Measurements from ENCODE around the gene PPY. TPM values are rescaled to one million over a fixed set of nuclear protein-coding genes. Genes with fewer than 3 reads are reported as not detected.

Gene PPY, protein sequence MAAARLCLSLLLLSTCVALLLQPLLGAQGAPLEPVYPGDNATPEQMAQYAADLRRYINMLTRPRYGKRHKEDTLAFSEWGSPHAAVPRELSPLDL
- not detected for total RNA-seq
- long read RNA-seq = 0 reads

DNA sequence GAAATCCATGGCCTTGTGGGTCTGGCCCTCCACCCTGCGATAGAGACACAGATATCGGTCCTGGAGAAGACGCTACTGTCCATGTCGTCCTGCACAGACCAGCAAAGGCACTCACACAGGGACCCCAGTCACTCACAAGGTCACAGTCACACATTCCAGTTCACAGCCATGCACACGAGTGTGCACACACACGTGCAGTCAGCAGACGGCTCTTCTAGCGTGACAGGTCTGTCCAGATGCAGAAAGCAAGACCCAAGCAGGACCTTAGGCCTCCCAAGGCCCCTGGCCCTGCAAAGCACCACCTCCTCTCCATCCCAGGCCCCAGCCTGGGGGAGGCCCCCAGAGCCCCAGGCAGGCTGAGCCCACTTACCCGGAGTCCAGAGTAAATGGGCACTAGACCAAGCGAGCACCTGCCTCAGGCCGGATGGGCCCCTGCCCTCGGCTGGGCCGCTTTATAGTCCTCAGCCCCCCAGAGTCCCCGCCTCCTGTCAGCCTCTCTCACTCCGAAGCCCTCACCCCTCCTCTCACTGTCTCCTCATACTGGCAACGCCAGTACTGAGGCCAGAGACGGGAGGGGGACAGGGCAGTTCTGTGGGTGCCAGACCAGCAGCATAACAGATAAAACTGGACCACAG lies at the start of gene PPY:
PPY (minus strand) TSS at position 426 of the 635 bp plus-strand sequence. CDS start 822 bp downstream, outside the sequence.
- H3K4me3 ChIP-seq = no peak within 1 kb of the TSS
- H3K9me3 ChIP-seq = no peaks in the 10 kb centered on the region
- WGBS (ENCODE audit: insufficient coverage, low coverage, low lambda C conversion rate, missing lambda C conversion rate) = 93% methylated on average over 7 of the region's 17 CpGs
- intact Hi-C loops (cut with DNase I) = loop anchor here (5.0 to 10.0 kb wide), 3 partner anchors 50 to 223 kb away; no protein-coding TSS in a partner anchor
- H3K27ac ChIP-seq = no peak within 1 kb of the TSS
- no peaks in the 10 kb centered on the region for H3K36me3 ChIP-seq
- no peak for ATAC-seq
- TF ChIP-seq POLR2A (IDR thresholded peaks at IDR 0.05) = no peak
- TF ChIP-seq, protein P1, sequence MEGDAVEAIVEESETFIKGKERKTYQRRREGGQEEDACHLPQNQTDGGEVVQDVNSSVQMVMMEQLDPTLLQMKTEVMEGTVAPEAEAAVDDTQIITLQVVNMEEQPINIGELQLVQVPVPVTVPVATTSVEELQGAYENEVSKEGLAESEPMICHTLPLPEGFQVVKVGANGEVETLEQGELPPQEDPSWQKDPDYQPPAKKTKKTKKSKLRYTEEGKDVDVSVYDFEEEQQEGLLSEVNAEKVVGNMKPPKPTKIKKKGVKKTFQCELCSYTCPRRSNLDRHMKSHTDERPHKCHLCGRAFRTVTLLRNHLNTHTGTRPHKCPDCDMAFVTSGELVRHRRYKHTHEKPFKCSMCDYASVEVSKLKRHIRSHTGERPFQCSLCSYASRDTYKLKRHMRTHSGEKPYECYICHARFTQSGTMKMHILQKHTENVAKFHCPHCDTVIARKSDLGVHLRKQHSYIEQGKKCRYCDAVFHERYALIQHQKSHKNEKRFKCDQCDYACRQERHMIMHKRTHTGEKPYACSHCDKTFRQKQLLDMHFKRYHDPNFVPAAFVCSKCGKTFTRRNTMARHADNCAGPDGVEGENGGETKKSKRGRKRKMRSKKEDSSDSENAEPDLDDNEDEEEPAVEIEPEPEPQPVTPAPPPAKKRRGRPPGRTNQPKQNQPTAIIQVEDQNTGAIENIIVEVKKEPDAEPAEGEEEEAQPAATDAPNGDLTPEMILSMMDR (IDR thresholded peaks at IDR 0.05) = no peak
- DNase-seq = no peak
- H3K4me1 ChIP-seq = peaks cover 0 to 3% (median 0%) of the 10 kb centered on the region in 4 donors
- H3K27me3 ChIP-seq = no peaks in the 10 kb centered on the region

DNA sequence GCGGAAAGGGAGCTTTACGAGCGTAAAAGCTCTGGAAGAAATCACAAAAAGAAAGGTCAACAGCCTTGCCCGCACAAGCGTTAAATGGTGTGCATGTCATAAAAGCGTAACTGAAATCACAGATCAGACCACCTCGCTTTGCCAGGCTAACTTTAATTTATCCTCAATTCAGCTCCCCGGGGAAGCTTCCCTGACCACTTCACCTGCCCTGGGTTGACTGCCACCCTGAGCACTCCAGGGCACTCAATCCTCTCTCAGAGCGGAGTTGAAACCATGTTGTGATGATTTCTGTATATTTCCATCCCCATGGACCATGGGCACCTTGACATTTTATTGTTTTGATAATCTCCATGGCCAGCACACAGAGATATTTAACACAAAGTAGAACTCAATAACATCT lies 46.0 kb upstream of the PPY start:
- Histone ChIP-seq H3K27me3 (no peaks in the 10 kb centered on the region), H3K27ac (no peak overlapping the region), H3K4me3 (no peak overlapping the region), H3K36me3 (no peaks in the 10 kb centered on the region), H3K4me1 (peaks cover 0 to 12% (median 0%) of the 10 kb centered on the region in 4 donors), H3K9me3 (no peaks in the 10 kb centered on the region)
- 95% methylated on average over 8 of the region's 9 CpGs for WGBS (ENCODE audit: insufficient coverage, low coverage, low lambda C conversion rate, missing lambda C conversion rate)
- DNase-seq = no peak
- no peak for ATAC-seq
- intact Hi-C loops (cut with DNase I) = no loop called here
- TF ChIP-seq, protein P1 (IDR thresholded peaks at IDR 0.05) = no peak
- TF ChIP-seq POLR2A (IDR thresholded peaks at IDR 0.05) = no peak

DNA sequence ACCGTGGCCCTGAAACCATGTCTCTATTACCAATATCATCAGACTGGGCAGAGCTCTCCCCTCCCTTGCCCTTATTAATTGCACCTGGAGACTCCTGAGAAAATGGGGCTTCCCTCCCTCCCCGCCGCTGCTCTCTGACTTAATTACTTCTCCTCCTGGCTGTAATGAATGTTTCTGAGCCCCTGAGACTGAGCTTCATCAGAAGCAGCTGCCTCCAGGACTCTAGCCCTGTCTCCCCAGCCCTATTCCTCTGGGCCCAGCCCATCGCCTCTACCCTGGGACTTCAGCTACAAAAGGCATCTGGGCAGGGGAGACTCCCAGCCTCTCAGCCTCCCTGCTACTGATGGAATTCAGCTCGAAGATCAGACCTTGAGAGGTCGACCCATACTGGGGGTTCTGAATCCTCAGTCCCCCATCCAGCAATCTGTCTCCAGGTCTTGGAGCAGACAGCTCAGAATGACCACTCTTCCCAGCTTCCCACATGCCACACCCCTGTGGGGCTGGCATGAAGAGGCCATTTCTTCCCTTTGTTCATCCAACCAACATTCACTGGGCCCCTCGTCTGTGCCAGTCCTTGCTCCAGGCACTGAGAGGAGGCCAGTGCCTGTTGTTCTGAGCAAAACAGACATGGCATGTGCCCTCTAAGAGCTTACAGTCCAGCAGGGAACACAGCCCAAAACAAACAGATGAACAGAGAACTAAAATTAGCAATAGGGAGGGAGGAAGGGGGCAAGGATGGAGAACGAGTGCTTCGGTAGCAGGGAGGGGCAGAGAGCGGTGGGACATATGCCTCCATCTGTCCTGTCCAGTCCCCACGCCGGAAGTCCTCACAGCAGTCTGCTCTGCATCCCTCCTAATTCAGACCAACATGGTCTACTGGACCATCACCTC lies 45.1 kb upstream of the PPY start:
- Histone ChIP-seq H3K27ac (no peak overlapping the region), H3K4me3 (no peak overlapping the region), H3K4me1 (peaks cover 0 to 12% (median 0%) of the 10 kb centered on the region in 4 donors), H3K9me3 (no peaks in the 10 kb centered on the region), H3K27me3 (no peaks in the 10 kb centered on the region), H3K36me3 (no peaks in the 10 kb centered on the region)
- no peak for ATAC-seq
- WGBS (ENCODE audit: insufficient coverage, low coverage, low lambda C conversion rate, missing lambda C conversion rate) = 56% methylated on average over 8 of the region's 12 CpGs
- no peak for TF ChIP-seq POLR2A (IDR thresholded peaks at IDR 0.05)
- TF ChIP-seq, protein P1 (IDR thresholded peaks at IDR 0.05) = no peak
- DNase-seq = no peak
- intact Hi-C loops (cut with DNase I) = no loop called here

DNA sequence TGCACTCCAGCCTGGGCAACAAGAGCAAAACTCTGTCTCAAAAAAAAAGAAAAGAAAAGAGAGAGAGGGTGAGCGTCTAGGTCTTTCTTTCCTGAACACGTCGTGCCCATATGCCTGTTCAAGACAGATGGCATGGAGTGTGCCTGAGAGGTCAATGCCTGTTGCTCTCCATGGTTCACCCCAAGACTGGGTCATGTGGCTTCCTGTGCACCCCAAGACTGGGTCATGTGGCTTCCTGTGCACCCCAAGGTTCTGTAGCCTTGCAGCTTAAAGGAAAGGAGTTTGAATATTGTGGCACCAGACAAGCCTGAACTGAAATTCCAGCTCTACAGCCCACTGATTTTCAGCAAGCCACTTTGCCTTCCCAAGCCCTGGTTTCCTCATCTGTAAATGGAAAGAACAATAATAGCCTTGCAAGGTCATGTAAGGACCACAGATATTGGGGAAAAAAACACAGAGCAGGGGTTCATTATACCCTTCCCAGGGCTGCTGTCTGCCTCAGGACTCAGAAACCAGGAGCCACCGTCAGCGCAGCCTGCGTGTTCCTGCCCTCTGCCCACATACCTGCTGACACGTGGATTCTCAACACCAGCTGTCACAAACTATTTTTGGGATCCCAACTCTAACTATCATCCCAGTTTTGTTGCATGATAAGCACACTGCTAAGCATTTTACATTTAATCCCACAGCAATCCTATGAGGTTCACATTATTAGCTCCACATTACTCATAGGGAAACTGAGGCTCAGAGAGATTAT lies 44.1 kb upstream of the PPY start:
- 78% methylated on average over 1 of the region's 7 CpGs for WGBS (ENCODE audit: insufficient coverage, low coverage, low lambda C conversion rate, missing lambda C conversion rate)
- Histone ChIP-seq H3K4me1 (peaks cover 0 to 12% (median 0%) of the 10 kb centered on the region in 4 donors), H3K27ac (no peak overlapping the region), H3K27me3 (no peaks in the 10 kb centered on the region), H3K36me3 (no peaks in the 10 kb centered on the region), H3K9me3 (no peaks in the 10 kb centered on the region), H3K4me3 (no peak overlapping the region)
- intact Hi-C loops (cut with DNase I) = no loop called here
- TF ChIP-seq, protein P1 (IDR thresholded peaks at IDR 0.05) = no peak
- TF ChIP-seq POLR2A (IDR thresholded peaks at IDR 0.05) = no peak
- no peak for ATAC-seq
- no peak for DNase-seq
